Right renal cortex interstitium (tissue), 3 donors: Measurements from ENCODE around the gene RRN3. TPM values are rescaled to one million over a fixed set of nuclear protein-coding genes. Genes with fewer than 3 reads are reported as not detected.
"Not testable (repeated sequence)": the region's sequence is repeated elsewhere in the genome, so short reads cannot be mapped to it uniquely, and the experiment has no call there.

Source experiments
- DNase-seq, 3 donors: peaks; one replicate each; pipeline ENCODE4 v3.0.0-alpha.2; 2013; ENCODE audit warnings: low read depth in 3 of 3, low spot score in 2 of 3
- polyA plus RNA-seq, 3 donors: library from polyadenylated mRNA; unstranded; fragments of 120-200 nt; gene quantifications; one replicate each; pipeline ENCODE4 v1.2.1, GENCODE V29; 2013; ENCODE audit not compliant: insufficient read length in 3 of 3

RRN3 gene, protein sequence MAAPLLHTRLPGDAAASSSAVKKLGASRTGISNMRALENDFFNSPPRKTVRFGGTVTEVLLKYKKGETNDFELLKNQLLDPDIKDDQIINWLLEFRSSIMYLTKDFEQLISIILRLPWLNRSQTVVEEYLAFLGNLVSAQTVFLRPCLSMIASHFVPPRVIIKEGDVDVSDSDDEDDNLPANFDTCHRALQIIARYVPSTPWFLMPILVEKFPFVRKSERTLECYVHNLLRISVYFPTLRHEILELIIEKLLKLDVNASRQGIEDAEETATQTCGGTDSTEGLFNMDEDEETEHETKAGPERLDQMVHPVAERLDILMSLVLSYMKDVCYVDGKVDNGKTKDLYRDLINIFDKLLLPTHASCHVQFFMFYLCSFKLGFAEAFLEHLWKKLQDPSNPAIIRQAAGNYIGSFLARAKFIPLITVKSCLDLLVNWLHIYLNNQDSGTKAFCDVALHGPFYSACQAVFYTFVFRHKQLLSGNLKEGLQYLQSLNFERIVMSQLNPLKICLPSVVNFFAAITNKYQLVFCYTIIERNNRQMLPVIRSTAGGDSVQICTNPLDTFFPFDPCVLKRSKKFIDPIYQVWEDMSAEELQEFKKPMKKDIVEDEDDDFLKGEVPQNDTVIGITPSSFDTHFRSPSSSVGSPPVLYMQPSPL
- 10 to 100 TPM; 40.0 to 44.4 (median 43.6) TPM for polyA plus RNA-seq

DNA sequence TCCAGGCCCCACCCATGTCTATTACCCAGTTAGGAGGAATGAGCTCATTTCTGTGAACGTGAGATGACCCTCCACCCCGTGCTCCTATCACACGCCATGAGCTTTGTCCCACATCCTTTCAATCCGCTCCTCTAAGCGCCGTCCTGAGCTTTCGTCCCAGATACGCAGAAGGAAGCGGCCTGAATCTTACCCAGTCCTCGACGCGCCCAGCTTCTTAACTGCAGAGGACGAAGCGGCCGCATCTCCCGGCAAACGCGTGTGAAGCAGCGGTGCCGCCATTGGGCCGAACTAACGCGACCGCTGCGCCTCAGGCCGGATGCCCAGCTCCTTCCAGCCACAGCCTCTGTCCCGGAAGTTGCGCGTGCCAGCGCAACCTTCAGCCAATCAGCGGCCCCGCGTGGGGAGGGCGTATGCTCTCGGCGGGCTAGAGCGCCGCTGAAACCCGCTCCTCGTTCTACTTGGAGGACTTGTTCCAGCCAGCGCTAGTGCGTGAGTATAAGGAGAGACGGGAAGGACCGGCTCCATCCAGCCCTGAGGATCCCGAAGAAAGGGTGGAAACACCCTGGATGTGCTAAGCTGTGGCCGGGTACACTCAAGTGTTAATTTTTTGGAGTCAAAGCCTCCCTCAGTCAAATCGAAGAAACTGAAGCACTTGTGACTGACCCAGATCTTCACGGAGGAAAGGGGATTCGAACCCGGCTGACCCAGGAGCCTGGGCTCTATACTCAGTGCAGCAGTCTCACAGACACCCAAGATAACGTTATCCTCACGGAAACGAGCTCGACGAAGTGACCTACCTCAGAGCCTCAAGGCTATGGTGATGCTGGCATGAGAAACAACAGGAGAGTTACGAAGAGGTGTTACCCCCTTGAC, at the start of gene RRN3:
Gene RRN3 (minus strand): TSS at position 318 of the 873 bp plus-strand sequence. CDS start 39 bp downstream, at position 279.
- peak; percentile 71 to 82 (median 81) for DNase-seq

DNA sequence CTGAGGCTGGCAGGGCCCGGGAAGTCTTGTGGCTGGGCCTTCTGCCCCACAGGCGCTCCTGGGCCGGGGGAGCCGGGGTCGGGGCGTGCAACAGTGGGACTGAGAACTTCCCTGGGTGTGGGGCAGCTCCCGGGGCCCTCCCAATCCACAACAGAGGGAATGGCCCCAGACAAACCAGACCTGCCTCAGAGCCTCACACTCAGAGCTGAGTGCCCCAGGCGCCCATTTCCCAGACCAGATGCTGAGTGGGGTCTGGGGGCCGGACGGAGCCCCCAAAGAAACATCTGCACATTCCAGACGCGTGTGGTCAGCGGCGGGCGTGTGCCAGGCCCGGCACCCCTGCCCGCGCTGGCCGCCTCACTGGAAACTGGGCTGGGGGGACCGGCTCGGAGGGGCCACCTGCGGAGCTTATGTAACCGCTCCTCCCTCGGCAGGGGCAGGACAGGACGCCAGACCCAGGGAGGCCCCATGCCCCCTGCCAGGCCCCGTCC, 49.6 kb upstream of the RRN3 start:
- DNase-seq = not testable (repeated sequence)

DNA sequence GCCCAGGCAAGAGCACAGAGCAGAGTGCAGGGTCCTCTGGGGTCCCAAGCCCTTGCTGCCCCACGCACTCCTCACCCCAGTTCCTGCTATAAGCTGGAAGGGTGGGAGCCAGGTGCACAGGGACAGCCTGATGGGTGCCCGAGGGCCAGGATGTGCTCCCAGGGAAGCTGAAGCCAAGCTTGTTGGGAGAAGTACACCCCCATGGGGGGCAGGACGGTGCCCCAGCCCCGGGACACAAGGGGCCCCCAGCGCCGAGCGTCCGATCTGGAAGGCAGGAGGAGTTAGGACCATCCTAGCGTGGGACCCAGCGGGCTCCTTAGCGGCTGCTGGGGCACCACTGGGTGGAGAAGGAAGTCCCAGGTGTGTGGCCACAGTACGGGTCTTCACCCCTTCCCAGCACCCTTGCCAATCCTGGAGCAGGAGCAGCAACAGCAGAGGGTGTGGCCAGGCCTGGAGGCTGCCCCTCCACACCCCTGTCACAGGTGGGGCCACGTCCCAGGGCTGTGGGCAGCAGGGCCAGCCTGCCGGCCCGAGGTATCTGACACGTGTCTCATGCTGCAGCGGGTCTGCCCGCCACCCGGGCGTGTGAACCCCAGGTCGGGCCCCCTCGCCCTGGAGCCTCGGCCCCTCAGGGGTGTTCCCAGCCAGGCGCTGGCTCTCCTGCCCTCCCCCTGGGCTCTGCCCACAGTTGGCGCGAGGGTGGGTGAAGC, 49.0 kb upstream of the RRN3 start:
- not testable (repeated sequence) for DNase-seq

DNA sequence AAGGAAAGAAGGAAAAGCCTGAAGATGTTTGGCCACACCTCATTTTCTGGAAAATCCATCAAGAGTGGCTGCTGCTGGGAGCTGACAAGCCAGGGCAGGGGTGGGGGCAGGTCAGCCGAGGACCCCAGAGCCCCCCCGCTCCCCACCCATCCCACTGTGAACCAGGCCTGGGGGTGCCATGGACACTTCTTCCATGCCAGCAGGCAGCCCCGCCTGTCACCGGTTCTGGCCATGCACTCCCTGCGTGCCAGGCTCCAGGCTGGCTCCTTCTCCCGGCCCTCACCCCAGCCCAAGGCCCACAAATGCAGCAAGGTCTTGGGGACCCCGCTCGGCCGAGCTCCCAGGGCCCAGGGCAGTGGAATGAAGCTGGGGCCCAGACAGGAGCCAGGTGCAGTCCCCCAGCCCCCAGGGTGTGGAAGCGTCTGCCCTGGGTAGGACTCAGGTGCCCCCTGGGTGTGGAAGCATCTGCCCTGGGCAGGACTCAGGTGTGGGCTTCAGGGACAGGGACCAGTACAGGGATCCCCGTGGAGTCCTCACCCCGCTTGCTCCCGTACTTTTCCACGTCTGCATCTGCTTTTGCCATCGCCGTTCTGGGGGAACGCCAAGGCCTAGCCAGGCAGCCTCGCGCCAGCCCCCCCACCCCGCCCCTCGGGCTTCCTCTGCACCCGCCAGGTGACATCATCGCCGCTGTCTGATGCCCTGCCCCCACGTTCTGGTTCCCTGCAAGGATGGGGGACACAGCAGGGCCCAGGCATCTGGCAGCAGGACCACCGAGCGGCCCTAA, 48.2 kb upstream of the RRN3 start:
- DNase-seq = not testable (repeated sequence)

DNA sequence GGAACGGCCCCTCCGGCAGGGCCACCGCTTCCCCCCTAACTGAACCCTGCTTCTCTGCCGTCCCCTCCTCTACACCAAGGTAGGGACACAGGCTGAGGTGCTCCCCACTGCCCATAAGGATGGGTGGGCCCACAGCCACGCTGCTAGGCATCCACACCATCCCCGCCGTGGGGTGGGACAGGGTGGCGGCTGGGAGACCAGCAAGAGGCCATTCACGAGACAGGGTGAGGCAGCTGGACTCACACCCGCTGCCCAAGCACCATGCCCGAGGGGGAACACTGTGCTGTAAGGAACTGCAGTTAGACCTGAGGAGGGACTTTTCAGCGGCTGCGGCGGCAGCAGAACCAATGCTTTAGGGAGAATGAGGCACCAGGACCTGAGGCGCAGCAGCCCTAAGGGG, 47.5 kb upstream of the RRN3 start:
- DNase-seq = no peak

DNA sequence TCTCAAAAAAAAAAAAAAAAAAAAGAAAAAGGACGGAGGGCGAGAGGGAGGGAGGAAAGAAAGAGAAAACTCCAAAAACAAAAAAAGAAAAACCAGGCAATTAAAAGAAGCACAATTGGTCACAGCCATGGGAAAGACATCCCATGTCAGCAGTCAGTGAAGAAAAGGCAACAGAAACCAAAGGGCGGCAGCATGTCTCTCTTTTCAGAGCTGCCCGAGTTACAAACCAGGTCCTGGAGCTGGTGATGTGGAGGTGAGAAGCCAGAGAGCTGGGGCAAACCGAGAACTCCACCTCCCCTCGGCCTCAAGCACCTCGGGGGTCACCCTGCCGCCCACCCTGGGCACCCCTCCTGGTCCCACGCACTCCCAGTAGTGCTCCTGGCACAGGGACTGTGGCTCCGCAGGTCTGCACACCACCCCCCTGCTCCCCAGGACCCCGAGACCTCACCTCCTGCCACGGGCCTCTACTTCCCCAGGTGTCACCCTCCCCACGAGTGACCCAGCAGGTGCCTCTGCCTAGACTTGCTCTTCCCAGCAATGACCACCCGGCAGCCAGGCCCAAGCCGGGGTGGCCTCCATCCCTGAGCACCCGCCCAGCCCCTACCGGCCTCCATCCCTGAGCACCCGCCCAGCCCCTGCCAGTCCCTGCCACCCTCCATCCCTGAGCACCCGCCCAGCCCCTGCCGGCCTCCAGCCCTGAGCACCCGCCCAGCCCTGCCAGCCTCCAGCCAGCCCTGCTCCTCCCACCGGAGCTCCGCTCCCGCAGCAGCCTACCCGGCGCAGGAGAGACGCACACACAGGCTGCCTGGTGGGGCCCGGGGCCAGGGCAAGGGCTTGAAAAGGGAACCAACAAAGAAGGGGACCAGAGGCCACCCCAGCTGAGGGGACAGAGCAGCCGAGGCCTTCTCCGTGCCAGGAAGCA, 46.6 kb upstream of the RRN3 start:
- not testable (repeated sequence) for DNase-seq

DNA sequence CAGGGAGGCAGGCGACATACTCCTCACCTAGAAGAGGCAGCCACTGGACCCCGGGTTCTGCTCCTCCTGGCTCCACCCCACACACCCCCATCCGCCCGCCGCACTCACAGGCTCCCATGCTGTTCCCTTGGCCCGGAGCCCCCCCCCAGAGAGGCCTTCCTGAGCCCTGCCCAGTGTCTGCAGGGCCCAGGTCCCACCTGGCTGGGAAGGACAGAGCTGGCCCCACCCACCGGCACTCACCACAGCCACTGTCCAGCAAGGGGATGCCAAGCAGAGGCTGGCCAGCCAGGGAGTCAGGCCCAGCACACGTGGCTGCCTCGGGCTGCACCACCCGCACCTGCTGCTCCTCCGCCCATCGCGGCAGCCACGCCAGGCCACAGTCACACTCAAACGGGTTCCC, 43.4 kb upstream of the RRN3 start:
- not testable (repeated sequence) for DNase-seq

DNA sequence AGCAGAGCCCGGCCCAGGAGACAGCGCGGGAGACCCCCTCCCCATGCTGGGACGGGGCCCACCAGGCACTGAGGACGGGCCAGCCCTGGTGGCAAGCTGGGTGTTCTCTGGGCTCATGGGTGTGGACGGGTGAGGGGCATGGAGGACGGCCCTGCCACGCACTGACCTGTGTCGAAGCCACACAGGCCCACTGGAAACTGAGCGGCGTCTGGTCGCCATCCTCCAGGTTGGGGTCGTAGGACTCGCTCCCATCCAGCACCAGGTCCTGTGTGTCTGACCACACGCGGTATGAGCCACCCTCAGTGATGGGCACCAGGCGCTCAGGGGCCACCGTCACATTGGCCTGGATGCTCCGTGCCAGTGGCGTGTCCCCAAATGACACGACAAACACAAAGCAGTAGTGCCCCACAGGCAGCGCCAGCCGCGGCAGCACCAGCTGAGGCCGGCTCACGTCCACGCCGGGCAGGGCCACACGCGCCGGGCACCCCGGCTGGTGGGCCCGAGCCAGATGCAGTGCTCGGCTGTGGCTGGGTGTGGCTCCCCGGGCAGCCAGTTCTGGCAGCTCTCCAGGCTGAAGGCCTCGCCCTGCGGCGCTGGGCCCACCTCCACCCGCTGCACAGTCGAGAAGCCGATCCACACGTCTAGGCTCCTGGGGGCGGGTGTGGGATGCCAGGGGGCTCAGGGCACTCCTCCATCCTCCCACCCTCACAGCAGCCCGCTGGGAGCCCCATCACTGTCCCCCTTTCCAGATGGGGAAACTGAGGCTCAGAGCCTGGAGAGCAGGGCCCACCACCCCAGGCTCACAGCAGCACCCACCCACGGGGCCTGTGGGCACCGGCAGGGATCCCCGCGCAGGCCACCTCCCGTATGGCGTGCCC, 41.6 kb upstream of the RRN3 start:
- not testable (repeated sequence) for DNase-seq

DNA sequence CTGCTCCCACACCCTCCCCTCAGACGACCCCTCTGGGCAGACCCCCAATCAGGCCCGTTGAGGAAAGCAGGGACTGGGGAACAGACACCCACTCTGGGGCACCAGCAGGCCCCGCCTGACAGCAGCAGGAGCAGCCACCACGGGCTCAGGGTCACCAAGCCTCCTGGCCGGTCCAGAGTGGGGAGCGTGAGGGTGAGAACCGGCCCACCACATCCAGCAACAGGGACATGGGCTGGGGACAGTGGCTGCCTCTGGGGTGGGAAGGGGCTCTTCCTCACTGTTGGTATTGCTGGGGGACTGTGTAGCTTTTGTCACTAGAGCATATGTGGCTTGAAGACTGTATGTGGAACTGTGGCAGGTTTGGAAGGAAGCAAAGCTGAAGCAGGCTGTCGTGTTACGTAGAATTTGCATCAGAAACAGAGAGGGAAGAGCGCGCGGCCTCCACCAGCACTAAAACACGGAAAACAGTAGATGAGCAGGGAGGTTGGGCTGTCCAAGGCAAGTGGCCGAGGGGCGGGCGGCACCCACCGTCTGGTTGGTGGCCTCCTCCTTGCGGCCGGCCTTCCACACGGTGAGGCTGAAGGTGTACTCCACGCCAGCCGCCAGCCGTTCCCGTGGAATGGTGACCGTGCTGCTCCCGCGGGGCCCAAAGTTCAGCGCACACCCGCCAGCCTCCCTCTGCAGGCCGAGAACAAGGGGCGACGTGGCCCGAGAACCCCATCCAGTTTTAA, 40.8 kb upstream of the RRN3 start:
- DNase-seq = not testable (repeated sequence)

DNA sequence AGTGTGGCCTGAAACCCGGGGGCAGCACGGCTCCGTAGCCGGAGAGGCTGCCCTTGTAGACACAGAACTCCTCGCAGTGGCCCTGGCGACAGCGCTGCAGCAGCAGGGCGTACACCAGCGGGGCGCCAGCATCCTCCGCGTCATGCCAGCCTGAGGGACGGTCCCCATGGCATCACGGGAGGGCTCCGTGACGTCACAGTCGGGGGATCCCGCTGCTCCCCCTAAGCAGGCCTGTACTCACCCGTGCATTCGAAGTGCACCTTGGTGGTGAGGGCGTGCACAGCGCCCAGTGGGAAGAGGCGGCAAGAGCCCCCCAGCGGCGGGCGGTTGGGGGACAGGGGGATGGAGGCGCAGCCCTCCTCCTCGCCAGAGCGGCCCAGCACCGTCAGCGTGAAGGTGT, 39.5 kb upstream of the RRN3 start:
- DNase-seq = not testable (repeated sequence)

DNA sequence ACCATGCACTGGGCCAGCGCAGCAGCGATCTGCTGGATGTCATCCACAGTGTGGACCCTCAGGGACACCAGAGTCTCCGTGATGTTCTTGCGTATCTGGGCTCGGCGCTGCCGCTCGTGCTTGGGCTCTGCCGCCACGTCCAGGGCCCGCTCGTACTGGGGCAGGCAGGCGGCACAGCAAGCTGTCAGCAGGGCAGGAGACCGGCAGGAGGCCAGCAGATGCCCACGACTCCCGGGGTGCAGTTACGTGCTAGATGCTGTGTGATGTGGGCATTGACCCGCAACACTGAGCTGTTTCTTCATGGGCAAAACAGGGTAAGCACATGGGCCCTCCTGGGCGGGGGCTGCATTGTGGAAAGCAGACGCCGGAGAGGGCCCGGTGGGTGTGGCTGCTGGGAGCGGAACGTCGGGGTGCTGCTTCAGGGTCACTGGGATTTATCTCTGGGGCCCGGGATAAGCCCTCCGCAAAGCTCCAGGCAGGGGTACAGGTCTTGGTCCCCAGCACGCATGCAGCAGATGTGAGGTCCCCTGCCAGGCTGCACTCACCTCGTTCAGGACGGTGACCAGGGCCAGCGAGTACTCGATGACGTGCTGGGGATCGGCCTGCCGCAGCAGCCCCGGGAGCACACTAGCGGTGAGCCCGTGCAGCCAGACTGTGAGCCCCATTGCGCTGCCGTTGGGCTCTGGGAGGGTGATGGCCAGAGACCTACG, 38.8 kb upstream of the RRN3 start:
- DNase-seq = not testable (repeated sequence)

DNA sequence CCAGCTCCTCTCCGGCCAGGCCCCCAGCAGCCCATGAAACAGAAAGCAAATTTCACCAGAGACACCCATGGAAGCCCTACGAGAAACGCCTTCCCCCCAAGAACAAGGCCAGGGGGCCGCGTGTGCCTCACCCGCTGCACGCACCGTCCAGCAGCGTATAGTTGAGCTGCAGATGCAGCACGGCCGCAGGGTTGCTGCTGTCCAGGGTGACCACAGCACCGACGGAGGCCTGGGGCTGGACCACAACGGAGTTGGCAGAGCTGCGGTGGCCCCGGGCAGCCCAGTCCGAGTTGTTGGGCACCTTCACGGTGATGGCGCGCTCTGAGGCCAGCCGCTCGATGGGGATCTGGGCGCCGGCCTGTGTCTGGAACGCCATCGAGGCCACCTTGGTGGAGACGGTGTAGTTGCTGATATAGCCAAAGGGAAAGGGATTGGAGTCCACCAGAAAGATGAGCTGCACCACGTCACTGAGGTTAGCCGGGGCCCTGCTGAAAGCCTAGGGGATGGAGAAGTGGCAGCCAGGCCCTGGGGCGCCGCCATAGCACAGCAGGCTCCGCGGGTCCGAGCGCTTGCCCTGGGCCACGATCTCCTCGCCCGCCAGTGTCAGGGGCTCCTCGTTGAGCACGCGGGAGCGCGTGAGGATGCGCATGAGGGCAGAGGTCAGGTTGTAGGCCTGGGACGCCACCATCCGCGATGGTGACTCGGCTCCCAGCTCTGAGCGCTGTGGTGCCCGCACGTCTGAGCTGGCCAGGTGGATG, 37.0 kb upstream of the RRN3 start:
- DNase-seq = not testable (repeated sequence)

DNA sequence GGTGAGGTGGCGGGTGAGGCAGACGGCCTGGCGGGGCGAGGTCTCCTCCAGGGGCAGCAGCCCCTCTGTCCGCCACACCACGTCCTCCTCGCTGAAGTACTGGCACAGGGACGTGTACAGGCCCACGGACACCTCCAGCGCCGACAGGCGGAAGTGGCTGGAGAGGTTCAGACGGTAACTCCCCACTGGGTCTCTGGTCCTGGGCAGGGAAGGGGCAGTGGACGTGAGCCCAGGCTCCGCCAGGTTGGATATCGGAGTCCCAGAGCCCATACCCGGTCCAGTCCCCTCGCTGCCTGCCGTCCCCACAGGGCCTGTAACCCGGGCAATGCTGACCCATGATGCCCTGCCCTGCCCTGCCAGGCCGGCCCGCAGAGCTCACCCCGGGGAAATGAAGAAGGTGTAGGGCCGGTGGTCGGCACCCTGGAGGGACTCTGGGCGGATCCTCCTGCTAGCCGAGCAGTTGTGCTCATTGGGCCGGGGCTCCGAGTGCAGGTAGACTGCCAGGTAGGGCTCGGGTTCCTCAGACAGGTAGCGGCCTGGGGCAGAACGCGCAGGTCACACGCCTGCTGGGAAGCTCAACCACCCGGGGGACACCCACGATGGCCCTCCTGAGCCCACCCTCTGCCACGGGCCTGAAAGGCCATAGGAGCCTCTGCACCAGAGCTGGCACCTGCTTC, 36.3 kb upstream of the RRN3 start:
- not testable (repeated sequence) for DNase-seq

DNA sequence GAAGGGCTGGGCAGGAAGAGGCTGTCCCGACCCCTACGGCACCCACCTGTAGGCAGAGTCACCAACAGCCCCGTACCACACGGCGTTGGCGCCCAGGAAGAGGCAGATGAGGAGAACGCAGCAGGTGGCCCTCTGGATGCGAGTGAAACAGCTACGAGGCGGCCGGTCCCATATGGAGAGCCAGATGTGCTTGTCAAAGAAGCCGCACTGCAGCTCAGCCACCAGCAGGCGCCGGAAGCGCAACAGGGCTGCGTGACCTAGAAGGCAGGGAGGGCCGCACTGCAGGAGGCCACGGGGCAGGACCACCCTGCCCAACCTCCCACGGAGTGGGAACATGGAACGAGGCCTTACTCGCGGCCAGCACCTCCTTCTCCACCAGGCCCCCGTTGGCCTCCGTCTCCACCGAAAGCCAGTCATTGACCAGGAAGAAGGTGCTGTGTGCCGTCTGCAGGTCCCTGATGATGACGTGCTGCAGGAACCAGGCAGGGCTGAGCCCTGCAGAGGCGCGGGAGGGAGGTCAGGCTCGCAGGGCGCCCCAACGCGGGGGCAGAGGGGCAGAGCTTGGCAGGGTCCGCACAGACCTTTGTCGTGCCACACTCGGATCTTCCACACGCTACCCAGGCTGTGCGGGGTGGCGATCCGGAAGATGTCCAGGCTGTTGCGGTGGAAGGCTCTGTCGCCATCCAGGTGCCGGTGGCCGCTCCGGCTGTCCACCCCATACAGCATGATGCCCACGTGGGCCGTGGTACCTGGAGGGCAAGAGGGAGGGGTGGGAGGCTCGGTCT, 33.8 kb upstream of the RRN3 start:
- not testable (repeated sequence) for DNase-seq
